ENCODE data around the gene R3HDM2. TPM values are rescaled to one million over a fixed set of nuclear protein-coding genes. Genes with fewer than 3 reads are reported as not detected.

The R3HDM2 gene
- total RNA-seq, 2 experiments from 2014 or later: 25.8 to 47.2 TPM

- TF ChIP-seq EZH2phosphoT487 (IDR thresholded peaks at IDR 0.05; ENCODE audit: borderline replicate concordance, low read depth, low read length) (no peak), CTCF (conservative IDR thresholded peaks at IDR 0.05; ENCODE audit: low read length) (0 out of 2 replicates have a peak, but pooled peaks have one; percentile 22)
- peaks cover 70% of the 10 kb centered on the region for H3K4me1 ChIP-seq (ENCODE audit: insufficient read depth, low read length, poor library complexity, severe bottlenecking)
- no peak within 1 kb of the TSS for H3K27ac ChIP-seq (ENCODE audit: low read depth, low read length, poor library complexity, severe bottlenecking)
- peak within 1 kb of the TSS; percentile 10; the same call in 1 of the 2 replicates for H2AFZ ChIP-seq (ENCODE audit: low read length)
- peak within 1 kb of the TSS; percentile 71 for H3K4me3 ChIP-seq (ENCODE audit: low read depth, low read length, poor library complexity, severe bottlenecking)
- no peaks in the 10 kb centered on the region for H4K20me1 ChIP-seq (ENCODE audit: insufficient read depth, low read length)
- POLR2A ChIA-PET: interaction anchor here (1.1 to 1.7 kb wide), 2 partner anchors 11 to 13 kb away, joined by 4 to 7 read pairs; partner anchors contain the start of gene SHMT2
- no peaks in the 10 kb centered on the region for H3K9me2 ChIP-seq (ENCODE audit: insufficient read depth, low read length)
- peak within 1 kb of the TSS; percentile 86 for H3K4me2 ChIP-seq (ENCODE audit: low read length)
- H3K9me3 ChIP-seq (ENCODE audit: low read length): no peaks in the 10 kb centered on the region
- H3K36me3 ChIP-seq (ENCODE audit: insufficient read depth, low read length): no peaks in the 10 kb centered on the region
- no TSS peak for BruUV-seq (replicated peaks)
- peak; percentile 69 for DNase-seq (ENCODE audit: low spot score)
- H3K79me2 ChIP-seq (ENCODE audit: insufficient read depth, low read depth, low read length): no peaks in the 10 kb centered on the region
- CTCF ChIA-PET (ENCODE audit: unreplicated experiment): interaction anchor here (1.0 kb wide), 1 partner anchor 14 kb away, joined by 3 read pairs; the partner anchor contains the start of gene SHMT2
- intact Hi-C loops (cut with micrococcal nuclease; ENCODE audit: unreplicated experiment): loop anchor here (1.0 kb wide), 1 partner anchor 13 kb away; the partner anchor contains the start of gene SHMT2
Measured at GRCh38 chr12:57216014-57216911, 214.6 kb downstream of the R3HDM2 start, which contains the start of gene NXPH4. TSS of gene NXPH4 (plus strand) at chr12:57216794. CDS start at chr12:57216970, 176 bp downstream.

DNA sequence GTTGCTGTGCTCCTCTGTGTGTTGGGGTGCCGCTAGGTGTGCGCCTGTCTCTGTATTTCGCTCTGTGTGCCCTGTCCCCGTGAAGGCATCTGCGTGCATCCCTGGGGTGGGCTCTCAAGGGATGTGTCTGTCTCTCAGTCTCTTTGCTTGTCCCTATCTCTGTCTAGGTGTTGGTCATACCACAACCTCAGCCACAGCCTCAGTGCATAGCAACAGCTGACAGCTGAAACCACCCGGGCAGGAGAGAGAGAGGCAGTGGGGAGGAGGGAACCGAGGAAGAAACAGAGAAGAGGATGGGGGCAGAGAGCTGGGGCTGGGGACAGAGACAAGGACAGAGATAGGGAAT is 215.2 kb downstream of the R3HDM2 start:
- Histone ChIP-seq H3K36me3 (ENCODE audit: insufficient read depth, low read length) (no peaks in the 10 kb centered on the region), H3K9me2 (ENCODE audit: insufficient read depth, low read length) (no peaks in the 10 kb centered on the region), H3K4me2 (ENCODE audit: low read length) (peak overlapping the region; percentile 86), H3K27ac (ENCODE audit: low read depth, low read length, poor library complexity, severe bottlenecking) (no peak overlapping the region), H4K20me1 (ENCODE audit: insufficient read depth, low read length) (no peaks in the 10 kb centered on the region), H3K79me2 (ENCODE audit: insufficient read depth, low read depth, low read length) (no peaks in the 10 kb centered on the region), H3K4me1 (ENCODE audit: insufficient read depth, low read length, poor library complexity, severe bottlenecking) (peaks cover 77% of the 10 kb centered on the region), H3K9me3 (ENCODE audit: low read length) (no peaks in the 10 kb centered on the region), H2AFZ (ENCODE audit: low read length) (no peak overlapping the region), H3K4me3 (ENCODE audit: low read depth, low read length, poor library complexity, severe bottlenecking) (peak overlapping the region; percentile 53)
- TF ChIP-seq CTCF (conservative IDR thresholded peaks at IDR 0.05; ENCODE audit: low read length): no peak
- no peak for DNase-seq (ENCODE audit: low spot score)
- intact Hi-C loops (cut with micrococcal nuclease; ENCODE audit: unreplicated experiment): loop anchor here (1.0 kb wide), 1 partner anchor 14 kb away; the partner anchor contains the start of gene SHMT2
- CTCF ChIA-PET (ENCODE audit: unreplicated experiment): interaction anchor here (1.0 kb wide), 1 partner anchor 14 kb away, joined by 3 read pairs; the partner anchor contains the start of gene SHMT2
- BruUV-seq (replicated peaks): no TSS peak
- POLR2A ChIA-PET: interaction anchor here (1.1 to 1.7 kb wide), 2 partner anchors 12 to 14 kb away, joined by 4 to 7 read pairs; partner anchors contain the start of gene SHMT2
